ENCODE results near the gene CTNNA2. TPM values are rescaled to one million over a fixed set of nuclear protein-coding genes. Genes with fewer than 3 reads are reported as not detected.

CTNNA2 gene
- total and polyA plus RNA-seq, 2 of the 8 experiments (the other 6 are each of a cell fraction or from before 2014, with no cell fraction given), result 3.9 to 9.0 TPM

- DNase-seq (ENCODE audit: low read depth in 1 of 2, low spot score in 2 of 2), result no peak
- Histone ChIP-seq H3K79me2 (ENCODE audit: control insufficient read depth in 1 of 2, insufficient read depth in 2 of 2, low read length in 2 of 2) (no peaks in the 10 kb centered on the region), H3K56ac (replicated peaks; ENCODE audit: insufficient read length, low read depth, low read length) (no peak overlapping the region), H3K27me3 (replicated peaks in 1 of 4; ENCODE audit: control insufficient read depth in 3 of 4, extremely low read depth in 1 of 4, insufficient read depth in 3 of 4, low read length in 3 of 4) (no peaks in the 10 kb centered on the region), H4K8ac (ENCODE audit: extremely low read depth, insufficient read depth, low read length) (no peak overlapping the region), H3K23ac (ENCODE audit: insufficient read length) (no peak overlapping the region), H2BK12ac (ENCODE audit: low read depth, low read length) (no peak overlapping the region), H2BK5ac (ENCODE audit: low read depth, low read length) (0 out of 2 replicates have a peak overlapping the region, but pooled peaks have one; percentile 1), H2BK20ac (ENCODE audit: low read length) (peak overlapping the region; percentile 35; the same call in 1 of the 2 replicates), H3K27ac (ENCODE audit: low read depth, low read length) (peak overlapping the region; percentile 56; the same call in 1 of the 2 replicates), H3K4me1 (replicated peaks in 1 of 4; ENCODE audit: control insufficient read depth in 3 of 4, insufficient read depth in 4 of 4, low read length in 3 of 4) (peaks cover 0 to 21% (median 7%) of the 10 kb centered on the region in 4 experiments; a peak in 4 of 7 replicates), H2AK5ac (ENCODE audit: low read depth, low read length) (no peak overlapping the region), H2AFZ (ENCODE audit: low read length) (no peak overlapping the region), H3K9me3 (ENCODE audit: insufficient read depth in 2 of 2, low read depth in 1 of 2, low read length in 1 of 2) (no peaks in the 10 kb centered on the region), H3K4me2 (ENCODE audit: insufficient read depth in 1 of 2, low read depth in 2 of 2, low read length in 2 of 2) (peak overlapping the region; percentile 27 to 35; a peak in 3 of 4 replicates), H4K5ac (ENCODE audit: insufficient read length, low read depth, low read length) (no peak overlapping the region), H3K4me3 (ENCODE audit: extremely low read depth in 1 of 4, insufficient read depth in 2 of 4, low read depth in 3 of 4, low read length in 4 of 4) (no peak overlapping the region; a peak in 1 of 8 replicates), H3K79me1 (ENCODE audit: low read depth, low read length) (no peaks in the 10 kb centered on the region), H3K14ac (ENCODE audit: insufficient read length) (no peak overlapping the region), H3K4ac (replicated peaks; ENCODE audit: insufficient read length, low read depth, low read length) (no peak overlapping the region), H2BK15ac (ENCODE audit: low read length) (no peak overlapping the region), H4K20me1 (replicated peaks in 1 of 2; ENCODE audit: control insufficient read depth in 1 of 2, insufficient read depth in 2 of 2, low read length in 2 of 2) (no peaks in the 10 kb centered on the region), H3K36me3 (ENCODE audit: control insufficient read depth in 2 of 4, insufficient read depth in 4 of 4, low read length in 3 of 4) (no peaks in the 10 kb centered on the region), H3K23me2 (ENCODE audit: low read depth, low read length) (no peaks in the 10 kb centered on the region), H3K9ac (replicated peaks in 1 of 4; ENCODE audit: extremely low read depth in 1 of 4, low read depth in 3 of 4, low read length in 3 of 4) (no peak overlapping the region; a peak in 1 of 7 replicates), H3K18ac (ENCODE audit: extremely low read depth, low read length) (no peak overlapping the region; the same call in 1 of the 2 replicates), H4K91ac (replicated peaks; ENCODE audit: insufficient read length, low read length) (no peak overlapping the region), H2BK120ac (replicated peaks; ENCODE audit: low read depth, low read length) (no peak overlapping the region)
- CTCF ChIA-PET (ENCODE audit: partially characterized antibody), result no interaction called here
- WGBS, 2 experiments (ENCODE audit: extremely low coverage in 1 of 2, insufficient coverage in 1 of 2, insufficient read length in 1 of 2, insufficient replicate concordance in 2 of 2, low coverage in 1 of 2, low lambda C conversion rate in 2 of 2, missing lambda C conversion rate in 1 of 2), result 79% methylated on average over 1 of the region's 1 CpG; no CpG with 5 or more reads in 1 of the 2 experiments
- POLR2A ChIA-PET (ENCODE audit: partially characterized antibody), result interaction anchor here (0.6 to 1.0 kb wide), 2 partner anchors 36 to 163 kb away, joined by 3 read pairs; no protein-coding TSS in a partner anchor
- no peak for FAIRE-seq
- TF ChIP-seq SP1 (IDR thresholded peaks at IDR 0.05; ENCODE audit: low read depth, low read length) (no peak), SAP30 (IDR thresholded peaks at IDR 0.05; ENCODE audit: insufficient read depth, insufficient replicate concordance, low read length) (no peak), TBP (IDR thresholded peaks at IDR 0.05; ENCODE audit: low read depth, low read length) (no peak), KDM1A (IDR thresholded peaks at IDR 0.05; ENCODE audit: borderline replicate concordance, low read length) (no peak), EGR1 (IDR thresholded peaks at IDR 0.05; ENCODE audit: borderline replicate concordance, low read depth, low read length) (no peak), SIRT6 (IDR thresholded peaks at IDR 0.05; ENCODE audit: low read length) (no peak), KDM5A (IDR thresholded peaks at IDR 0.05; ENCODE audit: low read length) (no peak), RFX5 (IDR thresholded peaks at IDR 0.05; ENCODE audit: borderline replicate concordance, low read depth, low read length) (no peak), SIN3A (conservative IDR thresholded peaks at IDR 0.05 in 1 of 2, IDR thresholded peaks at IDR 0.05 in 1 of 2; ENCODE audit: low read depth in 1 of 2, low read length in 2 of 2) (no peak), TAF1 (IDR thresholded peaks at IDR 0.05; ENCODE audit: low read depth, low read length) (no peak)
- TF ChIP-seq, protein P1, sequence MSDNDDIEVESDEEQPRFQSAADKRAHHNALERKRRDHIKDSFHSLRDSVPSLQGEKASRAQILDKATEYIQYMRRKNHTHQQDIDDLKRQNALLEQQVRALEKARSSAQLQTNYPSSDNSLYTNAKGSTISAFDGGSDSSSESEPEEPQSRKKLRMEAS (IDR thresholded peaks at IDR 0.05), result no peak
- TF ChIP-seq, protein P2, sequence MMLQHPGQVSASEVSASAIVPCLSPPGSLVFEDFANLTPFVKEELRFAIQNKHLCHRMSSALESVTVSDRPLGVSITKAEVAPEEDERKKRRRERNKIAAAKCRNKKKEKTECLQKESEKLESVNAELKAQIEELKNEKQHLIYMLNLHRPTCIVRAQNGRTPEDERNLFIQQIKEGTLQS (IDR thresholded peaks at IDR 0.05; ENCODE audit: insufficient read depth, low read depth, low read length), result no peak
These were observed 320.5 kb downstream of the CTNNA2 start for GRCh38 chr2:79833235-79833878.

Measured in H1 (cell line).